ENCODE measurements around the gene LDLRAP1. TPM values are rescaled to one million over a fixed set of nuclear protein-coding genes. Genes with fewer than 3 reads are reported as not detected.
A peak's percentile ranks its signal among the peaks of the same experiment; 100 is the strongest.

The LDLRAP1 gene
- total and polyA plus RNA-seq, 2 of the 4 experiments (the other 2 are of a cell fraction) = 4.5 to 14.4 TPM

GRCh38 chr1:25541425-25541824, 2.0 kb upstream of the LDLRAP1 start:
- H3K23ac ChIP-seq (ENCODE audit: low read depth, low read length) = no peak overlapping the region
- H3K4me2 ChIP-seq (ENCODE audit: low read depth, low read length) = no peak overlapping the region
- 0 out of 2 replicates have a peak, but pooled peaks cover 2% of the 10 kb centered on the region for H3K9me1 ChIP-seq (ENCODE audit: insufficient read depth, low read length)
- H3K79me1 ChIP-seq (ENCODE audit: low read depth in 1 of 2, low read length in 2 of 2) = peaks cover 16 to 22% of the 10 kb centered on the region in 2 experiments
- H3K56ac ChIP-seq (ENCODE audit: extremely low read depth, insufficient read depth, low read length) = no peak overlapping the region
- no peak overlapping the region for H2BK15ac ChIP-seq (ENCODE audit: low read depth, low read length)
- dilution Hi-C loops (cut with HindIII; ENCODE audit: low sequenced_read_pairs, unreplicated experiment) = no loop called here
- peaks cover 8% of the 10 kb centered on the region for H3K4me1 ChIP-seq (ENCODE audit: control insufficient read depth, insufficient read depth, low read length)
- no peak overlapping the region for H3K27ac ChIP-seq (ENCODE audit: insufficient read depth, low read length)
- H2BK5ac ChIP-seq (ENCODE audit: low read depth, low read length, poor library complexity, severe bottlenecking) = no peak overlapping the region
- H3K27me3 ChIP-seq (ENCODE audit: control insufficient read depth, insufficient read depth, low read length) = peaks cover 10% of the 10 kb centered on the region
- H2AFZ ChIP-seq (replicated peaks; ENCODE audit: low read length, poor library complexity) = no peak overlapping the region
- H4K8ac ChIP-seq (ENCODE audit: low read depth in 2 of 2, low read length in 2 of 2) = no peak overlapping the region
- no peak overlapping the region for H3K4me3 ChIP-seq (ENCODE audit: insufficient read depth, low read depth, low read length)
- no peak overlapping the region for H3K4ac ChIP-seq (ENCODE audit: low read depth, low read length)
- POLR2A ChIA-PET (ENCODE audit: unreplicated experiment) = no interaction called here
- H4K20me1 ChIP-seq (ENCODE audit: insufficient read depth, low read length) = no peaks in the 10 kb centered on the region; the same call in 1 of the 2 replicates
- in situ Hi-C loops (cut with MboI; ENCODE audit: low sequenced_read_pairs) = no loop called here
- no peak overlapping the region for H4K91ac ChIP-seq (ENCODE audit: insufficient read depth, low read depth, low read length)
- H3K9ac ChIP-seq (ENCODE audit: low read depth, low read length) = no peak overlapping the region
- DNase-seq = no peak
- H3K9me3 ChIP-seq (ENCODE audit: control insufficient read depth, insufficient read depth, low read length) = no peaks in the 10 kb centered on the region
- H2BK20ac ChIP-seq (ENCODE audit: low read depth, low read length) = no peak overlapping the region
- TF ChIP-seq CTCF (conservative IDR thresholded peaks at IDR 0.05; ENCODE audit: low read depth, low read length) (no peak), RCOR1 (IDR thresholded peaks at IDR 0.05; ENCODE audit: insufficient replicate concordance, low read length) (no peak), MAFK (IDR thresholded peaks at IDR 0.05; ENCODE audit: low read depth, low read length) (no peak), BHLHE40 (IDR thresholded peaks at IDR 0.05; ENCODE audit: low read depth, low read length) (no peak), FOS (IDR thresholded peaks at IDR 0.05; ENCODE audit: low read depth, low read length) (no peak), POLR2A (IDR thresholded peaks at IDR 0.05; ENCODE audit: low read depth, low read length) (no peak)
- H3K18ac ChIP-seq (ENCODE audit: low read depth, low read length) = no peak overlapping the region
- no peaks in the 10 kb centered on the region for H3K36me3 ChIP-seq (ENCODE audit: control insufficient read depth, insufficient read depth, low read length)
- no peak overlapping the region for H2AK5ac ChIP-seq (ENCODE audit: low read depth, low read length)
- no TSS peak for BruUV-seq (replicated peaks)
- H3K14ac ChIP-seq (replicated peaks; ENCODE audit: low read depth, low read length) = no peak overlapping the region
- ATAC-seq (ENCODE audit: low read depth) = no peak
- intact Hi-C loops (cut with micrococcal nuclease) = no loop called here
- no CpG with 5 or more reads among the region's 1 CpG for WGBS, 2 experiments (ENCODE audit: extremely low coverage in 2 of 2, insufficient read length in 1 of 2)
- no peak overlapping the region for H4K5ac ChIP-seq (ENCODE audit: low read depth, low read length)
- CTCF ChIA-PET = no interaction called here
- H2AK9ac ChIP-seq (replicated peaks; ENCODE audit: low read depth, low read length, poor library complexity) = peak overlapping the region; percentile 81
- no peak overlapping the region for H2BK120ac ChIP-seq (ENCODE audit: low read depth, low read length)
